Hypothalamus (tissue), 51 donors: Measurements from ENCODE around the gene NPFFR1.
"Not testable (repeated sequence)": the region's sequence is repeated elsewhere in the genome, so short reads cannot be mapped to it uniquely, and the experiment has no call there.

Experiments used
- DNase-seq, 51 donors: peaks; one replicate each; lab custom pipeline; 2025; lab: John Stamatoyannopoulos, UW

NPFFR1 gene

GRCh38 chr10:70233109-70233938, 50.5 kb downstream of the NPFFR1 start, which contains the start of gene PPA1:
PPA1 (minus strand) TSS chr10:70233429; CDS start chr10:70233327, 102 bp downstream.
- DNase-seq: peak; percentile 51 to 100 (median 97)

GRCh38 chr10:70232859-70233108, 51.0 kb downstream of the NPFFR1 start:
- peak in 1 of 51 donors; percentile 65 for DNase-seq

- DNase-seq: peak in 13 of 51 donors; percentile 16 to 59 (median 28)
These were observed 51.5 kb downstream of the NPFFR1 start for GRCh38 chr10:70232155-70232858.

- no peak for DNase-seq
These were observed 55.3 kb downstream of the NPFFR1 start for GRCh38 chr10:70228491-70228890.

- no peak for DNase-seq
These were observed 56.1 kb downstream of the NPFFR1 start for GRCh38 chr10:70227548-70228320.

- DNase-seq: no peak
These were observed 60.1 kb downstream of the NPFFR1 start for GRCh38 chr10:70223728-70224127.

- DNase-seq: not testable (repeated sequence)
These were observed 60.9 kb downstream of the NPFFR1 start for GRCh38 chr10:70222811-70223447.

- DNase-seq: no peak
These were observed 61.4 kb downstream of the NPFFR1 start for GRCh38 chr10:70222340-70222794.

GRCh38 chr10:70221030-70221429, 62.8 kb downstream of the NPFFR1 start:
- no peak for DNase-seq

- DNase-seq: no peak
These were observed 70.9 kb downstream of the NPFFR1 start for GRCh38 chr10:70212879-70213278.

GRCh38 chr10:70212277-70212676, 71.5 kb downstream of the NPFFR1 start:
- DNase-seq: no peak

- DNase-seq: no peak
These were observed 77.0 kb downstream of the NPFFR1 start for GRCh38 chr10:70206762-70207161.

GRCh38 chr10:70201105-70201504, 82.7 kb downstream of the NPFFR1 start:
- no peak for DNase-seq

- no peak for DNase-seq
These were observed 84.9 kb downstream of the NPFFR1 start for GRCh38 chr10:70198696-70199466.
